Vagina (tissue), 2 donors: Measurements from ENCODE around the gene DRAM1. TPM values are rescaled to one million over a fixed set of nuclear protein-coding genes. Genes with fewer than 3 reads are reported as not detected.

Source experiments
- DNase-seq, 2 donors: peaks; one replicate each; pipeline ENCODE4 v3.0.0-alpha.2; 2017; ENCODE audit errors: extremely low spot score in 2 of 2
- H3K27ac ChIP-seq: fragments of 200-600 bp; sonication (generic); one replicate; pipeline ENCODE4 v1.5.1; 2019
- H3K27me3 ChIP-seq: fragments of 200-600 bp; sonication (generic); one replicate; pipeline ENCODE4 v1.5.1; 2019
- H3K36me3 ChIP-seq, 2 donors: fragments of 200-600 bp; sonication (generic); one replicate each; pipeline ENCODE4 v1.5.1; 2017 to 2019
- H3K4me1 ChIP-seq: fragments of 200-600 bp; sonication (generic); one replicate; pipeline ENCODE4 v1.5.1; 2019
- H3K4me3 ChIP-seq, 2 donors: fragments of 200-600 bp; sonication (generic); 1 replicate in 1 of 2; 2 replicates in 1 of 2; pipeline ENCODE4 v1.5.1; 2016 to 2019
- H3K9me3 ChIP-seq: fragments of 200-600 bp; sonication (generic); one replicate; pipeline ENCODE4 v1.5.1; 2019
- CTCF ChIP-seq, 3 experiments: fragments of 450-650 bp in 2 of 3; fragments of 200-600 bp in 1 of 3; sonication (generic) in 1 of 3; IDR thresholded peaks; one replicate each; pipeline ENCODE4 v1.5.1; 2017 to 2019; ENCODE audit warnings: antibody characterized with exemption in 3 of 3, mild to moderate bottlenecking in 2 of 3, moderate library complexity in 2 of 3
- POLR2A ChIP-seq, 2 donors: fragments of 450-650 bp; IDR thresholded peaks; one replicate each; pipeline ENCODE4 v1.6.1; 2017; ENCODE audit warnings: antibody characterized with exemption in 2 of 2, mild to moderate bottlenecking in 2 of 2, moderate library complexity in 2 of 2
- POLR2AphosphoS5 ChIP-seq, 2 donors: sonication (generic); formaldehyde crosslinking; IDR thresholded peaks; one replicate each; pipeline ENCODE4 v1.9.0; 2017; ENCODE audit warnings: antibody characterized with exemption in 2 of 2, mild to moderate bottlenecking in 2 of 2, low read depth in 1 of 2; ENCODE audit not compliant: insufficient read depth in 1 of 2
- intact Hi-C: fragments of 100-400 bp; cut with DNase I; formaldehyde crosslinking; loops from one replicate; pipeline ENCODE4 v1.15.1; 2023
- total RNA-seq: library from RNA; depleted of rRNA; stranded (reverse); fragments of >200 nt; gene quantifications from one replicate; pipeline ENCODE4 v1.2.3, GENCODE V29; 2016

Gene DRAM1
- total RNA-seq, 1 donor from 2014 or later, result 18.9 TPM

GRCh38 chr12:101927036-101927435, 49.7 kb downstream of the DRAM1 start:
- intact Hi-C loops, result loop anchor here (5.0 kb wide), 1 partner anchor 435 kb away; no protein-coding TSS in a partner anchor
- H3K27ac ChIP-seq, result no peak overlapping the region
- TF ChIP-seq CTCF (IDR thresholded peaks at IDR 0.05) (no peak), POLR2AphosphoS5 (IDR thresholded peaks at IDR 0.05; ENCODE audit: insufficient read depth in 1 of 2, low read depth in 1 of 2) (no peak), POLR2A (IDR thresholded peaks at IDR 0.05) (no peak)

DNA sequence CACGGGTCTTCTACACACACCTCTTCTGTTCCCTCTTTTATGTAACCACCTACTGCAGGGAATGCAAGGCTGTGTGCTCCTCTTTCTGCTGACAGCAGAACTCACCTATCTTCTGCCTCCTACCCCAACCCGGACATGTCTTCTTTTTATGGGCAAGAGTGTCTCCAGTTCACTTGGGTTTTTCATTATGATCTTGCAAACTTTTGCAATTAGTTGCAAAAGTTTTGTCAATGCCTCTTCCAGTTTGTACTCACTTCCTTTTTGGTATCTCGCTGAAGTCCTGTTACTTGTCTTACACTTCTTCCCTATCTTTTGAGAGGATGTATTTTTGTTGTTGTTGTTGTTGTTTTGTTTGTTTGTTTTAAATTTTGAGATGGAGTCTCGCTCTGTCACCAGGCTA, 50.6 kb downstream of the DRAM1 start:
- Histone ChIP-seq H3K9me3 (no peaks in the 10 kb centered on the region), H3K27ac (no peak overlapping the region), H3K36me3 (no peaks in the 10 kb centered on the region), H3K4me3 (no peak overlapping the region), H3K27me3 (no peaks in the 10 kb centered on the region), H3K4me1 (no peaks in the 10 kb centered on the region)
- no peak for DNase-seq
- intact Hi-C loops, result loop anchor here (5.0 kb wide), 1 partner anchor 436 kb away; no protein-coding TSS in a partner anchor
- TF ChIP-seq POLR2A (IDR thresholded peaks at IDR 0.05) (no peak), POLR2AphosphoS5 (IDR thresholded peaks at IDR 0.05; ENCODE audit: insufficient read depth in 1 of 2, low read depth in 1 of 2) (no peak), CTCF (IDR thresholded peaks at IDR 0.05) (no peak)

More at GRCh38 chr12:101927036-101927435, 49.7 kb downstream of the DRAM1 start:
- no peak for DNase-seq
- Histone ChIP-seq H3K9me3 (no peaks in the 10 kb centered on the region), H3K27me3 (no peaks in the 10 kb centered on the region), H3K4me3 (no peak overlapping the region), H3K36me3 (peaks cover 0 to 2% of the 10 kb centered on the region in 2 donors), H3K4me1 (no peaks in the 10 kb centered on the region)

GRCh38 chr12:101928556-101928955, 51.2 kb downstream of the DRAM1 start:
- Histone ChIP-seq H3K4me1 (no peaks in the 10 kb centered on the region), H3K27me3 (no peaks in the 10 kb centered on the region), H3K27ac (no peak overlapping the region), H3K9me3 (no peaks in the 10 kb centered on the region), H3K4me3 (no peak overlapping the region), H3K36me3 (no peaks in the 10 kb centered on the region)
- TF ChIP-seq POLR2AphosphoS5 (IDR thresholded peaks at IDR 0.05; ENCODE audit: insufficient read depth in 1 of 2, low read depth in 1 of 2) (no peak), CTCF (IDR thresholded peaks at IDR 0.05) (no peak), POLR2A (IDR thresholded peaks at IDR 0.05) (no peak)
- intact Hi-C loops, result loop anchor here (5.0 kb wide), 1 partner anchor 436 kb away; no protein-coding TSS in a partner anchor
- DNase-seq, result no peak

GRCh38 chr12:101929365-101930041, 52.1 kb downstream of the DRAM1 start:
- intact Hi-C loops, result loop anchor here (5.0 kb wide), 1 partner anchor 437 kb away; no protein-coding TSS in a partner anchor
- TF ChIP-seq POLR2A (IDR thresholded peaks at IDR 0.05) (no peak), POLR2AphosphoS5 (IDR thresholded peaks at IDR 0.05; ENCODE audit: insufficient read depth in 1 of 2, low read depth in 1 of 2) (no peak), CTCF (IDR thresholded peaks at IDR 0.05) (no peak)
- H3K27ac ChIP-seq, result no peak overlapping the region

More at GRCh38 chr12:101929365-101930041, 52.1 kb downstream of the DRAM1 start:
- Histone ChIP-seq H3K36me3 (no peaks in the 10 kb centered on the region), H3K27me3 (no peaks in the 10 kb centered on the region), H3K9me3 (no peaks in the 10 kb centered on the region), H3K4me1 (no peaks in the 10 kb centered on the region), H3K4me3 (no peak overlapping the region)
- DNase-seq, result no peak
